ENCODE results near the gene WSB2. TPM values are rescaled to one million over a fixed set of nuclear protein-coding genes. Genes with fewer than 3 reads are reported as not detected.
A peak's percentile ranks its signal among the peaks of the same experiment; 100 is the strongest.

Gene WSB2
- total and polyA plus RNA-seq, 4 experiments from 2014 or later, result 18.7 to 31.5 (median 23.9) TPM

DNA sequence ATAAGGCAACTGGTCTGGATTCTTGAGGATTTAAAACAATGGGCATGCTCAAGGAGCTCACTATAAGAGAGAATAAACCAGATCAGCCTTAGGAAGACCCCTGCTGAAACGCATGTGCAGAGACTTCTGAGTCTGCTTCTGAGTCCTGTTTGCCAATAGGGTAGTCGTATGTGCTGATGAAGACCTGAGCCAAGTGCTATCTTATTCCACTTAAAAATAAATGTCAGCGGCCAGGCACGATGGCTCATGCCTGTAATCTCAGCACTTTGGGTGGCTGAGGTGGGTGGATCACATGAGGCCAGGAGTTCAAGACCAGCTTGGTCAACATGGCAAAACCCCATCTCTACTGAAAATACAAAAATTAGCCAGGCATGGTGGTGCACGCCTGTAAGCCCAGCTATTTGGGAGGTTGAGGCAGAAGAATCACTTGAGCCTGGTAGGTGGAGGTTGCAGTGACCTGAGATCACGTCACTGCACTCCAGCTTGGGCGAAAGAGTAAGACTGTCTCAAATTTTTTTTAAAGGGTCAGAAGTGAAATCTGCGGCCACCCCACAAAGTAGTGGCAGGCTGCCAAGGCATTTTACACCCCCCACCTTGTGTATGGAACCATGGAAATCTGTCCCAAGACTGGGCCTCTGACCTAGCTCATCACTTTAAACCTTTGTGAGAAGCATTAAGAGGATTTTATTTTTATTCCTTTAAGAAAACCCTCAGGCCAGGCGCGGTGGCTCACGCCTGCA, 24.1 kb downstream of the WSB2 start:
- no peak overlapping the region for H3K4me3 Mint-ChIP-seq

DNA sequence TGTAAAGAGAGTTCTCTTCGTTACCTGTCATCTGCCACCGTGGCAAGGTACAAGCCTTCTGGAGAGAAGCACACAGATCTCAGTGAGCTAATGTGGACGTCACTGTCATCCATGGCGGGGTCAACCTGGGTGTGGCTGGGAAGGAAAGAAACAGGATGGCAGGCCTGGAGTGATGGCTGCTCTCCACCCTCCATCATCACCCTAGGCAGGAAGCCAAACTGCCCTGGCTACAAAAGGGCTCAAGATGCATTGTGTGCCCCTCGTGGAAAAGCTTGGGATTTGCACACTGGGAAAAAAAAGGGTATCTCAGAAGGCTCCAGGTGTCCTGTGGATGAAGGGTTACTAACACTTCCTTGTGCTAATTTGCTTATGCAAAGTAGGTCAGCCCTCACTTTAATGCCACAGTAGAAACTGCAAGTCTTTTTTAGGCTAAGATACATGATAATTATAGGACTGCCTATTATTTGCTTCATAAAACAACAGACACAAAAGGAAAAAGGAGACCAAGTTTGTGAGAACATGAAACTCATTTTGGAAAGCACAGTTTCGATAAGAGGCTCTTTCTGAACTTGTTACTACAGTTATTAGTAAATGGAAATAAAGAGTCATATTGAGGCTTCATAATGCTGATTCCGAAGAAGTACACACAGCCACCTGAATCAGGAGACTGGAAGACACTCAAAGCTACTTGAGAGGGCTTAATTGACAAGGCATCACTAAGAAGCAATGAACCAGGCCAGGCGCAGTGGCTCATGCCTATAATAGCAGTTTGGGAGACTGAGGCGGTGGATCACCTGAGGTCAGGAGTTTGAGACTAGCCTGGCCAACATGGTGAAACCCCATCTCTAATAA, 25.6 kb downstream of the WSB2 start:
- H3K27ac Mint-ChIP-seq, result peak overlapping the region; percentile 17 to 87 (median 68)
- peaks cover 17 to 20% (median 19%) of the 10 kb centered on the region in 4 donors for H3K4me1 Mint-ChIP-seq
- Histone ChIP-seq H3K9me3 (ENCODE audit: control insufficient read depth in 1 of 2, low read length in 2 of 2) (no peaks in the 10 kb centered on the region), H3K4me3 (ENCODE audit: low read length in 2 of 2) (no peak overlapping the region), H3K36me3 (ENCODE audit: insufficient read depth, low read length) (peaks cover 52% of the 10 kb centered on the region), H3K27me3 (ENCODE audit: insufficient read depth, low read length) (no peaks in the 10 kb centered on the region), H3K27ac (ENCODE audit: low read depth, low read length) (no peak overlapping the region), H3K4me1 (ENCODE audit: insufficient read depth, low read length) (no peaks in the 10 kb centered on the region)
- no peaks in the 10 kb centered on the region for H3K9me3 Mint-ChIP-seq
- POLR2A ChIA-PET (ENCODE audit: partially characterized antibody), result interaction anchor here (0.7 to 2.3 kb wide), 4 partner anchors 19 to 160 kb away, joined by 3 to 11 read pairs (median 4); partner anchors contain the start of genes RFC5 and WSB2
- H3K4me3 Mint-ChIP-seq, result no peak overlapping the region
- H3K27me3 Mint-ChIP-seq, result no peaks in the 10 kb centered on the region
- intact Hi-C loops (cut with micrococcal nuclease), result no loop called here
- no peak for DNase-seq
- CTCF ChIA-PET (ENCODE audit: partially characterized antibody), result interaction anchor here (1.0 to 6.1 kb wide), 7 partner anchors 12 to 161 kb away, joined by 3 to 50 read pairs (median 6); partner anchors contain the start of gene RFC5
- H3K36me3 Mint-ChIP-seq, result peaks cover 46 to 75% of the 10 kb centered on the region in 2 donors

More for the DNA sequence above, 24.1 kb downstream of the WSB2 start:
- no peak overlapping the region for H3K27ac ChIP-seq (ENCODE audit: low read depth, low read length)
- CTCF ChIA-PET (ENCODE audit: partially characterized antibody), result interaction anchor here (0.8 to 6.1 kb wide), 2 partner anchors 21 to 162 kb away, joined by 3 to 50 read pairs; no protein-coding TSS in a partner anchor
- POLR2A ChIA-PET (ENCODE audit: partially characterized antibody), result interaction anchor here (1.3 to 1.4 kb wide), 2 partner anchors 21 to 162 kb away, joined by 5 read pairs; no protein-coding TSS in a partner anchor
- no peaks in the 10 kb centered on the region for H3K27me3 Mint-ChIP-seq
- no peaks in the 10 kb centered on the region for H3K9me3 Mint-ChIP-seq
- H3K4me1 Mint-ChIP-seq, result peaks cover 17 to 20% (median 20%) of the 10 kb centered on the region in 4 donors
- intact Hi-C loops (cut with micrococcal nuclease), result no loop called here
- H3K27ac Mint-ChIP-seq, result peak overlapping the region in 2 of 7 donors; percentile 29 to 30
- no peaks in the 10 kb centered on the region for H3K4me1 ChIP-seq (ENCODE audit: insufficient read depth, low read length)
- H3K4me3 ChIP-seq (ENCODE audit: low read length in 2 of 2), result no peak overlapping the region
- peaks cover 49 to 74% of the 10 kb centered on the region in 2 donors for H3K36me3 Mint-ChIP-seq
- no peaks in the 10 kb centered on the region for H3K9me3 ChIP-seq (ENCODE audit: control insufficient read depth in 1 of 2, low read length in 2 of 2)
- DNase-seq, result no peak
- H3K36me3 ChIP-seq (ENCODE audit: insufficient read depth, low read length), result peaks cover 57% of the 10 kb centered on the region
- no peaks in the 10 kb centered on the region for H3K27me3 ChIP-seq (ENCODE audit: insufficient read depth, low read length)

DNA sequence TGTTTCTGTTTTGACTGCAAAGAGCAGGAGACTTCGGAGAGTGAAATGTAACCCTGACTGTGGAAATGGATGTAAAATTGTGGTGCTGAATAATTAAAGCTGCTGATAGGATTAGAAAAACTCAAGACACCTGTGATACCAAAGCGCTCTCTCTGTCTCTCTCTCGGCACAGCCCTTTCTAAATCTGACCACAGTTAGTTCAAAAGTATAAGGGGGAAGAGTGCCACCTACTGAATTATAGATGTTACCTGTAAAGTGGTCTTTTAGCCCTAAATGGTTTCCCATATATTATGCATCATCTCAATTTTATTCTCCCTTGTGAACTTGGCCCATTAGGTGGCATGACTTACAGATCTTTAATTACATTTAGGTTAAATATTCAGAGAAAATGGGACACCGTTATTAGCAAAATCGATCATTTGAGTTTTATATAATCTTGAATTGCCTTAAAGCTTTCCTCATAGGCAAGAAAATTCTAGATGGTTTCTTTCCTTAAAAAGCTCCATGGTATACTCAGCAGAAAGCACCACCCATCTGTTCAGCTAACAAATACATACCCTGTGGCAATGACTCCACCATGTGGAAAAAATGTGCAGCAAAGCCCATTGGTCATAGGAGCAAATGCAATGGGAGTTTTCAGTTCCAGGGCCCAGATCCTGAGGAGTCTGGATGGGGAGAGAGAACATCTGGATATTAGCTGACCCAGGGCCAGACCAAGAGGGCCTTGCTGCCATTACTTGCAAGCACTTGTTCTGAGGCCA, 26.4 kb downstream of the WSB2 start:
- H3K4me1 ChIP-seq (ENCODE audit: insufficient read depth, low read length), result no peaks in the 10 kb centered on the region
- H3K4me3 Mint-ChIP-seq, result peak overlapping the region in 7 of 8 donors; percentile 1 to 73 (median 56)
- no peaks in the 10 kb centered on the region for H3K9me3 ChIP-seq (ENCODE audit: control insufficient read depth in 1 of 2, low read length in 2 of 2)
- H3K27me3 Mint-ChIP-seq, result no peaks in the 10 kb centered on the region
- ChIA-PET CTCF (ENCODE audit: partially characterized antibody) (interaction anchor here (0.9 to 6.1 kb wide), 10 partner anchors 12 to 185 kb away, joined by 3 to 50 read pairs (median 4); partner anchors contain the start of gene RFC5), POLR2A (ENCODE audit: partially characterized antibody) (interaction anchor here (0.7 to 2.3 kb wide), 4 partner anchors 18 to 159 kb away, joined by 3 to 11 read pairs (median 4); partner anchors contain the start of genes RFC5 and WSB2)
- H3K27ac Mint-ChIP-seq, result peak overlapping the region; percentile 65 to 90 (median 85)
- intact Hi-C loops (cut with micrococcal nuclease), result loop anchor here (1.0 kb wide), 1 partner anchor 159 kb away; no protein-coding TSS in a partner anchor
- H3K4me3 ChIP-seq (ENCODE audit: low read length in 2 of 2), result no peak overlapping the region
- H3K27ac ChIP-seq (ENCODE audit: low read depth, low read length), result no peak overlapping the region
- no peaks in the 10 kb centered on the region for H3K27me3 ChIP-seq (ENCODE audit: insufficient read depth, low read length)
- H3K4me1 Mint-ChIP-seq, result peaks cover 17 to 20% (median 19%) of the 10 kb centered on the region in 4 donors
- no peak for DNase-seq
- H3K9me3 Mint-ChIP-seq, result no peaks in the 10 kb centered on the region
- peaks cover 52% of the 10 kb centered on the region for H3K36me3 ChIP-seq (ENCODE audit: insufficient read depth, low read length)
- H3K36me3 Mint-ChIP-seq, result peaks cover 46 to 79% of the 10 kb centered on the region in 2 donors

DNA sequence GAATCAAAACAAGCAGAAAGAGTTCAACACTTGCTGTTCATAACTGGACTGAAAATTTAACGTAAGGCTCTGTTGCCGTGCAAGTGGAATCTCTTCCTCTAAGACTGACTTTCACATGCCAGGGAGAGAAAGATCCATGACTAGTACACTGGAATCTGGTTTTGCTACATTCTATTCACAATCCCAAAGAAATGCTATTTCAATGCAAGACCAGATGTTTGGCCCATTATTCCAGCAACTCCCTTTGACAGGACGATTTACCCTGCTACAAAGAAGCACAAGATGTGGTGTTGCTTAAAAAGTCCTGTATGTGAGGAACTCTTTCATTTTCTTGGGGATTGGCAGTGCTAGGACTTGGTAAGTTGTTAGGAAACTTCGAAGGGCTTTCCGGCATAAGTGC, 27.1 kb downstream of the WSB2 start:
- no peak overlapping the region for H3K4me3 ChIP-seq (ENCODE audit: low read length in 2 of 2)
- no peaks in the 10 kb centered on the region for H3K27me3 ChIP-seq (ENCODE audit: insufficient read depth, low read length)
- Mint-ChIP-seq H3K27ac (peak overlapping the region; percentile 58 to 90 (median 85)), H3K4me3 (peak overlapping the region in 7 of 8 donors; percentile 1 to 73 (median 56)), H3K9me3 (no peaks in the 10 kb centered on the region), H3K36me3 (peaks cover 43 to 79% of the 10 kb centered on the region in 2 donors), H3K4me1 (peaks cover 17 to 20% (median 19%) of the 10 kb centered on the region in 4 donors), H3K27me3 (no peaks in the 10 kb centered on the region)
- ChIA-PET CTCF (ENCODE audit: partially characterized antibody) (interaction anchor here (0.9 to 6.1 kb wide), 7 partner anchors 13 to 184 kb away, joined by 3 to 50 read pairs (median 4); no protein-coding TSS in a partner anchor), POLR2A (ENCODE audit: partially characterized antibody) (interaction anchor here (0.7 to 2.3 kb wide), 3 partner anchors 19 to 159 kb away, joined by 3 to 11 read pairs (median 4); partner anchors contain the start of gene WSB2)
- no peaks in the 10 kb centered on the region for H3K4me1 ChIP-seq (ENCODE audit: insufficient read depth, low read length)
- H3K9me3 ChIP-seq (ENCODE audit: control insufficient read depth in 1 of 2, low read length in 2 of 2), result no peaks in the 10 kb centered on the region
- DNase-seq, result no peak
- no peak overlapping the region for H3K27ac ChIP-seq (ENCODE audit: low read depth, low read length)
- intact Hi-C loops (cut with micrococcal nuclease), result loop anchor here (1.0 kb wide), 1 partner anchor 159 kb away; no protein-coding TSS in a partner anchor
- peaks cover 47% of the 10 kb centered on the region for H3K36me3 ChIP-seq (ENCODE audit: insufficient read depth, low read length)

DNA sequence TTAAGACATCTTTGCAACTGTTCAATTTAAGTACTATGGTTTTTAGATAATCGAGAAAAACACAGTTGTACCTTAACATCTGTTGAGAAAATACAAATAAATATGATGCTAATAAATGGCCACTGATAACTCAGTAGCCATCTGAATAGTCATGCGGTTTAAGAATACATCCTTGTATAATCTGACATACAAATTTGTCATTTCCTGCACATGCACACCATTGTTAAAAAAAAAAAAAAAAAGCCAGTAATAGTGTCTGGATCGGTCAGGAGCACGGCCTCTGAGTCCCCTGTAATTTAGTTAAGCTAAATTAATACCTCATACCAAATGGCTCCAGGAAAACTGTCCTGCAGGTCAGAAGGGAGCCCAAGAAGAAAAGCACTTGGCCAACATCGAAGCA, 27.7 kb downstream of the WSB2 start:
- Histone ChIP-seq H3K27ac (ENCODE audit: low read depth, low read length) (no peak overlapping the region), H3K4me3 (ENCODE audit: low read length in 2 of 2) (no peak overlapping the region), H3K36me3 (ENCODE audit: insufficient read depth, low read length) (peaks cover 46% of the 10 kb centered on the region), H3K4me1 (ENCODE audit: insufficient read depth, low read length) (no peaks in the 10 kb centered on the region), H3K27me3 (ENCODE audit: insufficient read depth, low read length) (no peaks in the 10 kb centered on the region), H3K9me3 (ENCODE audit: control insufficient read depth in 1 of 2, low read length in 2 of 2) (no peaks in the 10 kb centered on the region)
- Mint-ChIP-seq H3K4me3 (peak overlapping the region in 4 of 8 donors; percentile 21 to 73 (median 31)), H3K27ac (peak overlapping the region; percentile 17 to 90 (median 86)), H3K27me3 (no peaks in the 10 kb centered on the region), H3K4me1 (peaks cover 17 to 20% (median 19%) of the 10 kb centered on the region in 4 donors), H3K36me3 (peaks cover 43 to 77% of the 10 kb centered on the region in 2 donors), H3K9me3 (no peaks in the 10 kb centered on the region)
- intact Hi-C loops (cut with micrococcal nuclease), result no loop called here
- DNase-seq, result no peak
- CTCF ChIA-PET (ENCODE audit: partially characterized antibody), result interaction anchor here (1.3 to 6.1 kb wide), 3 partner anchors 14 to 159 kb away, joined by 3 to 50 read pairs (median 10); no protein-coding TSS in a partner anchor
- POLR2A ChIA-PET (ENCODE audit: partially characterized antibody), result interaction anchor here (2.3 kb wide), 1 partner anchor 158 kb away, joined by 11 read pairs; no protein-coding TSS in a partner anchor

DNA sequence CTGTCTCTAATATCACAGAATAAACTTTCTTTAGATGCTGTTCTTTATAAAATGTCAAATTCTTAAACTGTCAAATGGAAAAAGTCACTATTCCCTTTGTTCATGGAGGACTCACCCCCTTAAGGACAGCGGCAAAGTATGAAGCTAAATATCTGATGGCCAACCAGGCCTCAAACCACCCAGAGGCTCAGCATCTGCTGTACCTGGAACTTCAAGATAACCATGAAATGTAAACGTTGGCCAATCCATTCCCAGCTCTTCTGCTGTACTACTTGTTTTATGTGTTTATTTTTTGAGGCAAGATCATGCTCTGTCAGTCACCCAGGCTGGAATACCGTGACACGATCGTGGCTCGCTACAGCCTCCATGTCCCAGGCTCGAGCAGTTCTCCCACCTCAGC, 28.8 kb downstream of the WSB2 start:
- H3K36me3 ChIP-seq (ENCODE audit: insufficient read depth, low read length), result peaks cover 38% of the 10 kb centered on the region
- Mint-ChIP-seq H3K4me3 (peak overlapping the region in 2 of 8 donors; percentile 23 to 38), H3K27ac (peak overlapping the region in 6 of 7 donors; percentile 2 to 83 (median 74))

More for the DNA sequence above, 28.8 kb downstream of the WSB2 start:
- intact Hi-C loops (cut with micrococcal nuclease), result no loop called here
- Mint-ChIP-seq H3K27me3 (no peaks in the 10 kb centered on the region), H3K4me1 (peaks cover 17 to 20% (median 19%) of the 10 kb centered on the region in 4 donors), H3K9me3 (no peaks in the 10 kb centered on the region), H3K36me3 (peaks cover 36 to 76% of the 10 kb centered on the region in 2 donors)
- CTCF ChIA-PET (ENCODE audit: partially characterized antibody), result interaction anchor here (6.1 kb wide), 1 partner anchor 158 kb away, joined by 50 read pairs; no protein-coding TSS in a partner anchor
- no peak for DNase-seq
- no peaks in the 10 kb centered on the region for H3K27me3 ChIP-seq (ENCODE audit: insufficient read depth, low read length)
- no peaks in the 10 kb centered on the region for H3K4me1 ChIP-seq (ENCODE audit: insufficient read depth, low read length)
- POLR2A ChIA-PET (ENCODE audit: partially characterized antibody), result interaction anchor here (1.0 kb wide), 1 partner anchor 14 kb away, joined by 3 read pairs; no protein-coding TSS in a partner anchor
- H3K4me3 ChIP-seq (ENCODE audit: low read length in 2 of 2), result no peak overlapping the region
- H3K27ac ChIP-seq (ENCODE audit: low read depth, low read length), result no peak overlapping the region
- no peaks in the 10 kb centered on the region for H3K9me3 ChIP-seq (ENCODE audit: control insufficient read depth in 1 of 2, low read length in 2 of 2)
